Neural progenitor cell (in vitro differentiated cells): ENCODE data around the gene LSP1.

Experiments used
- EZH2 ChIP-seq: fragments of 200-600 bp; sonication (generic); IDR thresholded peaks from 2 replicates; pipeline ENCODE4 v1.6.1; 2017; ENCODE audit warnings: antibody characterized with exemption, mild to moderate bottlenecking, moderate library complexity
- EZH2phosphoT487 ChIP-seq: fragments of 200-600 bp; sonication (generic); IDR thresholded peaks from 2 replicates; pipeline ENCODE4 v1.6.1; 2017; ENCODE audit warnings: antibody characterized with exemption
- TF ChIP-seq, protein P1 (sequence below): fragments of 200-600 bp; sonication (generic); IDR thresholded peaks from 2 replicates; pipeline ENCODE4 v1.5.1; 2017; ENCODE audit warnings: antibody characterized with exemption, mild to moderate bottlenecking

DNA sequence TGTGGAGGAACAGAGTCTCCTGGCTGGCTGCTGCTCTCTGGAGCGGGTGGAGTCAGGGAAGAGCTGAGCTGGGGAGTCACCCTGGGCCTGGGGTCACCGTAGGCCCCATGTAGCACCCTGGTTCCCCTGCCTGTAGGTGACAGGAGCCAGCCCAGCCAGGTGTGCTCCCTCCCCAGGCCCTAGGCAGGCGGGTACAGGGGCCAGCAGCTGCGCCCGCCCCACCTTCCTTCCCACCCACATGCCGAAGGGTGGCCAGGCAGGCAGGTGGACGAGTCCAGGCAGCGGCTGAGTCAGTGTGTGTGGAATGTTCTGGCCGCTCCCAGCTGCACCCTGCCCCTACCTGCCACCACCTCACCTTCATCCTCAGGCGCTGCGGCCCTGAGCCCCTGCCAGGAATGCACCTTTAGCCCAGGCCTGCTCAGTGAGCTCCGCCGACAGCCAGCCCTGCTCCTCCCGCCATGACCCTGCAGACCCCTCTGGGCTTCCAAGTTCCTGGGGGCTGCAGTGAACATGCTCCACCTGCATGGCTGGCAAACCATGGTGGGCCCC lies 18.7 kb upstream of the LSP1 start:
- TF ChIP-seq, protein P1, sequence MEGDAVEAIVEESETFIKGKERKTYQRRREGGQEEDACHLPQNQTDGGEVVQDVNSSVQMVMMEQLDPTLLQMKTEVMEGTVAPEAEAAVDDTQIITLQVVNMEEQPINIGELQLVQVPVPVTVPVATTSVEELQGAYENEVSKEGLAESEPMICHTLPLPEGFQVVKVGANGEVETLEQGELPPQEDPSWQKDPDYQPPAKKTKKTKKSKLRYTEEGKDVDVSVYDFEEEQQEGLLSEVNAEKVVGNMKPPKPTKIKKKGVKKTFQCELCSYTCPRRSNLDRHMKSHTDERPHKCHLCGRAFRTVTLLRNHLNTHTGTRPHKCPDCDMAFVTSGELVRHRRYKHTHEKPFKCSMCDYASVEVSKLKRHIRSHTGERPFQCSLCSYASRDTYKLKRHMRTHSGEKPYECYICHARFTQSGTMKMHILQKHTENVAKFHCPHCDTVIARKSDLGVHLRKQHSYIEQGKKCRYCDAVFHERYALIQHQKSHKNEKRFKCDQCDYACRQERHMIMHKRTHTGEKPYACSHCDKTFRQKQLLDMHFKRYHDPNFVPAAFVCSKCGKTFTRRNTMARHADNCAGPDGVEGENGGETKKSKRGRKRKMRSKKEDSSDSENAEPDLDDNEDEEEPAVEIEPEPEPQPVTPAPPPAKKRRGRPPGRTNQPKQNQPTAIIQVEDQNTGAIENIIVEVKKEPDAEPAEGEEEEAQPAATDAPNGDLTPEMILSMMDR = no peak
- no peak for TF ChIP-seq EZH2
- no peak for TF ChIP-seq EZH2phosphoT487
